Measurements from ENCODE around the gene HRH3. TPM values are rescaled to one million over a fixed set of nuclear protein-coding genes. Genes with fewer than 3 reads are reported as not detected.

The HRH3 gene
- total and polyA plus RNA-seq, 3 experiments from 2014 or later = not detected

GRCh38 chr20:62174870-62175624 lies 45.0 kb downstream of the HRH3 start:
- Histone ChIP-seq H3K27me3 (ENCODE audit: insufficient read depth, low read length, poor library complexity, severe bottlenecking) (no peaks in the 10 kb centered on the region), H3K4me1 (ENCODE audit: insufficient read depth, low read length) (no peaks in the 10 kb centered on the region), H3K36me3 (ENCODE audit: insufficient read depth, low read length) (no peaks in the 10 kb centered on the region), H3K9me3 (ENCODE audit: low read length) (no peaks in the 10 kb centered on the region), H3K4me3 (ENCODE audit: low read length) (no peak overlapping the region), H3K27ac (ENCODE audit: low read depth, low read length) (no peak overlapping the region)
- Mint-ChIP-seq H3K27me3 (no peaks in the 10 kb centered on the region), H3K4me1 (no peaks in the 10 kb centered on the region), H3K9me3 (no peaks in the 10 kb centered on the region), H3K4me3 (peak overlapping the region in 3 of 7 donors; percentile 10 to 83 (median 59)), H3K36me3 (peaks cover 3 to 27% (median 8%) of the 10 kb centered on the region in 3 donors), H3K27ac (no peak overlapping the region)
- ChIA-PET POLR2A (no interaction called here), CTCF (no interaction called here)
- no peak for DNase-seq

- ChIA-PET POLR2A (interaction anchor here (0.7 kb wide), 1 partner anchor 31 kb away, joined by 5 read pairs; no protein-coding TSS in a partner anchor), CTCF (no interaction called here)
- Mint-ChIP-seq H3K4me3 (no peak overlapping the region), H3K4me1 (no peaks in the 10 kb centered on the region), H3K27ac (peak overlapping the region in 2 of 8 donors; percentile 76 to 89), H3K36me3 (peaks cover 3 to 30% (median 8%) of the 10 kb centered on the region in 3 donors), H3K27me3 (no peaks in the 10 kb centered on the region), H3K9me3 (no peaks in the 10 kb centered on the region)
- no peak overlapping the region for H3K4me3 ChIP-seq (ENCODE audit: low read length)
- no peaks in the 10 kb centered on the region for H3K36me3 ChIP-seq (ENCODE audit: insufficient read depth, low read length)
- H3K4me1 ChIP-seq (ENCODE audit: insufficient read depth, low read length) = no peaks in the 10 kb centered on the region
- no peaks in the 10 kb centered on the region for H3K9me3 ChIP-seq (ENCODE audit: low read length)
- no peaks in the 10 kb centered on the region for H3K27me3 ChIP-seq (ENCODE audit: insufficient read depth, low read length, poor library complexity, severe bottlenecking)
- H3K27ac ChIP-seq (ENCODE audit: low read depth, low read length) = no peak overlapping the region
- no peak for DNase-seq
Observed at GRCh38 chr20:62174021-62174804, 45.9 kb downstream of the HRH3 start.

GRCh38 chr20:62172666-62173065 lies 47.4 kb downstream of the HRH3 start:
- POLR2A ChIA-PET = no interaction called here
- no peaks in the 10 kb centered on the region for H3K4me1 Mint-ChIP-seq
- H3K27ac Mint-ChIP-seq = no peak overlapping the region

GRCh38 chr20:62171245-62171644 lies 48.8 kb downstream of the HRH3 start:
- no peaks in the 10 kb centered on the region for H3K36me3 ChIP-seq (ENCODE audit: insufficient read depth, low read length)
- ChIA-PET CTCF (no interaction called here), POLR2A (no interaction called here)
- no peak overlapping the region for H3K27ac ChIP-seq (ENCODE audit: low read depth, low read length)
- no peak overlapping the region for H3K4me3 Mint-ChIP-seq
- H3K4me1 Mint-ChIP-seq = no peaks in the 10 kb centered on the region
- H3K4me3 ChIP-seq (ENCODE audit: low read length) = no peak overlapping the region
- H3K36me3 Mint-ChIP-seq = peaks cover 3 to 39% (median 9%) of the 10 kb centered on the region in 3 donors
- H3K27me3 Mint-ChIP-seq = no peaks in the 10 kb centered on the region
- DNase-seq = no peak
- H3K4me1 ChIP-seq (ENCODE audit: insufficient read depth, low read length) = no peaks in the 10 kb centered on the region
- H3K9me3 Mint-ChIP-seq = no peaks in the 10 kb centered on the region
- peak overlapping the region in 2 of 8 donors; percentile 35 to 79 for H3K27ac Mint-ChIP-seq
- H3K9me3 ChIP-seq (ENCODE audit: low read length) = no peaks in the 10 kb centered on the region
- H3K27me3 ChIP-seq (ENCODE audit: insufficient read depth, low read length, poor library complexity, severe bottlenecking) = no peaks in the 10 kb centered on the region

More at GRCh38 chr20:62172666-62173065, 47.4 kb downstream of the HRH3 start:
- Mint-ChIP-seq H3K27me3 (no peaks in the 10 kb centered on the region), H3K9me3 (no peaks in the 10 kb centered on the region), H3K36me3 (peaks cover 3 to 37% (median 8%) of the 10 kb centered on the region in 3 donors), H3K4me3 (no peak overlapping the region)
- DNase-seq = no peak
- CTCF ChIA-PET = no interaction called here
- Histone ChIP-seq H3K27ac (ENCODE audit: low read depth, low read length) (no peak overlapping the region), H3K9me3 (ENCODE audit: low read length) (no peaks in the 10 kb centered on the region), H3K27me3 (ENCODE audit: insufficient read depth, low read length, poor library complexity, severe bottlenecking) (no peaks in the 10 kb centered on the region), H3K4me1 (ENCODE audit: insufficient read depth, low read length) (no peaks in the 10 kb centered on the region), H3K4me3 (ENCODE audit: low read length) (no peak overlapping the region), H3K36me3 (ENCODE audit: insufficient read depth, low read length) (no peaks in the 10 kb centered on the region)

- Mint-ChIP-seq H3K9me3 (no peaks in the 10 kb centered on the region), H3K27ac (no peak overlapping the region), H3K4me1 (no peaks in the 10 kb centered on the region), H3K27me3 (no peaks in the 10 kb centered on the region), H3K36me3 (peaks cover 3 to 44% (median 8%) of the 10 kb centered on the region in 3 donors), H3K4me3 (no peak overlapping the region)
- Histone ChIP-seq H3K36me3 (ENCODE audit: insufficient read depth, low read length) (no peaks in the 10 kb centered on the region), H3K9me3 (ENCODE audit: low read length) (no peaks in the 10 kb centered on the region), H3K4me1 (ENCODE audit: insufficient read depth, low read length) (no peaks in the 10 kb centered on the region), H3K27me3 (ENCODE audit: insufficient read depth, low read length, poor library complexity, severe bottlenecking) (no peaks in the 10 kb centered on the region), H3K4me3 (ENCODE audit: low read length) (no peak overlapping the region), H3K27ac (ENCODE audit: low read depth, low read length) (no peak overlapping the region)
- CTCF ChIA-PET = no interaction called here
- no peak for DNase-seq
- POLR2A ChIA-PET = no interaction called here
Observed at GRCh38 chr20:62170536-62170935, 49.5 kb downstream of the HRH3 start.

GRCh38 chr20:62168890-62169435 lies 51.1 kb downstream of the HRH3 start:
- peaks cover 0 to 46% (median 5%) of the 10 kb centered on the region in 3 donors for H3K36me3 Mint-ChIP-seq
- Histone ChIP-seq H3K27me3 (ENCODE audit: insufficient read depth, low read length, poor library complexity, severe bottlenecking) (no peaks in the 10 kb centered on the region), H3K27ac (ENCODE audit: low read depth, low read length) (no peak overlapping the region), H3K36me3 (ENCODE audit: insufficient read depth, low read length) (no peaks in the 10 kb centered on the region), H3K4me3 (ENCODE audit: low read length) (no peak overlapping the region), H3K4me1 (ENCODE audit: insufficient read depth, low read length) (no peaks in the 10 kb centered on the region), H3K9me3 (ENCODE audit: low read length) (no peaks in the 10 kb centered on the region)
- H3K27ac Mint-ChIP-seq = no peak overlapping the region
- no peaks in the 10 kb centered on the region for H3K9me3 Mint-ChIP-seq
- no peak overlapping the region for H3K4me3 Mint-ChIP-seq
- POLR2A ChIA-PET = no interaction called here
- DNase-seq = no peak
- H3K27me3 Mint-ChIP-seq = no peaks in the 10 kb centered on the region
- no peaks in the 10 kb centered on the region for H3K4me1 Mint-ChIP-seq
- CTCF ChIA-PET = no interaction called here

- Histone ChIP-seq H3K4me1 (ENCODE audit: insufficient read depth, low read length) (no peaks in the 10 kb centered on the region), H3K27me3 (ENCODE audit: insufficient read depth, low read length, poor library complexity, severe bottlenecking) (no peaks in the 10 kb centered on the region), H3K9me3 (ENCODE audit: low read length) (no peaks in the 10 kb centered on the region), H3K4me3 (ENCODE audit: low read length) (no peak overlapping the region), H3K27ac (ENCODE audit: low read depth, low read length) (no peak overlapping the region), H3K36me3 (ENCODE audit: insufficient read depth, low read length) (no peaks in the 10 kb centered on the region)
- no peak overlapping the region for H3K4me3 Mint-ChIP-seq
- peak overlapping the region in 1 of 8 donors; percentile 18 for H3K27ac Mint-ChIP-seq
- ChIA-PET CTCF (interaction anchor here (2.0 kb wide), 1 partner anchor 157 kb away, joined by 4 read pairs; no protein-coding TSS in a partner anchor), POLR2A (no interaction called here)
- DNase-seq = no peak
- no peaks in the 10 kb centered on the region for H3K27me3 Mint-ChIP-seq
- H3K4me1 Mint-ChIP-seq = no peaks in the 10 kb centered on the region
- peaks cover 0 to 51% (median 4%) of the 10 kb centered on the region in 3 donors for H3K36me3 Mint-ChIP-seq
- H3K9me3 Mint-ChIP-seq = no peaks in the 10 kb centered on the region
Observed at GRCh38 chr20:62168061-62168460, 52.0 kb downstream of the HRH3 start.

- H3K4me3 ChIP-seq (ENCODE audit: low read length) = no peak overlapping the region
- no peak for DNase-seq
- H3K9me3 ChIP-seq (ENCODE audit: low read length) = no peaks in the 10 kb centered on the region
- H3K36me3 ChIP-seq (ENCODE audit: insufficient read depth, low read length) = no peaks in the 10 kb centered on the region
- no peak overlapping the region for H3K4me3 Mint-ChIP-seq
- ChIA-PET POLR2A (interaction anchor here (0.7 kb wide), 1 partner anchor 31 kb away, joined by 6 read pairs; no protein-coding TSS in a partner anchor), CTCF (interaction anchor here (1.3 to 2.0 kb wide), 2 partner anchors 24 to 156 kb away, joined by 3 to 4 read pairs; no protein-coding TSS in a partner anchor)
- no peaks in the 10 kb centered on the region for H3K27me3 Mint-ChIP-seq
- H3K36me3 Mint-ChIP-seq = peaks cover 0 to 54% (median 4%) of the 10 kb centered on the region in 3 donors
- no peak overlapping the region for H3K27ac Mint-ChIP-seq
- no peaks in the 10 kb centered on the region for H3K4me1 ChIP-seq (ENCODE audit: insufficient read depth, low read length)
- H3K4me1 Mint-ChIP-seq = no peaks in the 10 kb centered on the region
- no peaks in the 10 kb centered on the region for H3K9me3 Mint-ChIP-seq
- no peak overlapping the region for H3K27ac ChIP-seq (ENCODE audit: low read depth, low read length)
- no peaks in the 10 kb centered on the region for H3K27me3 ChIP-seq (ENCODE audit: insufficient read depth, low read length, poor library complexity, severe bottlenecking)
Observed at GRCh38 chr20:62167474-62167873, 52.6 kb downstream of the HRH3 start.
